HG03135 (cell line): ENCODE measurements around the gene SLC9A6.

ENCODE experiments used
- ATAC-seq: cut with Tn5 transposase; IDR thresholded peaks from one replicate; pipeline ENCODE4 v1.9.1; 2021; ENCODE audit warnings: mild to moderate bottlenecking, moderate library complexity; ENCODE audit not compliant: unreplicated experiment

SLC9A6 gene

GRCh38 chrX:135985157-135985972 is at the start of gene SLC9A6:
Gene SLC9A6 (plus strand): TSS chrX:135985435. CDS start chrX:135985659, 224 bp downstream.
- ATAC-seq: peak; percentile 86

GRCh38 chrX:135944486-135944885 is 40.7 kb upstream of the SLC9A6 start:
- no peak for ATAC-seq

DNA sequence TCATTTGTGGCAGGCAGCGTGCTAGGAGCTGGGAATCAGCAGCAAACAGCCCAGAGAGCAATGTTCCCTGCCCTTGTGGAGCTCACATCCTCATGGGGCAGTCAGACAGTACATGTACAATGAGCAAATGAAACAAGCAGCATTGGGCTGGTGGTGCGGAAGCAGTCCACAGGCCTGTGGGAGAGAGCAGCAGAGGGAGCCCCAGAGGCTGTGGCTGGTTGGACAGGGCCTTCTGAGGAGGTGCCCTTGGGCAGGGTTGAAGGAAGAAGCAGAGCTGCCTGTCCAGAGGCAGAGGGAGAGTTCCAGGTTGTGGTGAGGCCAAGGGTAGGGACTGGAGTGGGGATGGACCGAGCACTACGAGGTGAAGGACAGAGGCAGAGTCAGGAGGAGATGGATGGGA is 33.9 kb upstream of the SLC9A6 start:
- no peak for ATAC-seq

DNA sequence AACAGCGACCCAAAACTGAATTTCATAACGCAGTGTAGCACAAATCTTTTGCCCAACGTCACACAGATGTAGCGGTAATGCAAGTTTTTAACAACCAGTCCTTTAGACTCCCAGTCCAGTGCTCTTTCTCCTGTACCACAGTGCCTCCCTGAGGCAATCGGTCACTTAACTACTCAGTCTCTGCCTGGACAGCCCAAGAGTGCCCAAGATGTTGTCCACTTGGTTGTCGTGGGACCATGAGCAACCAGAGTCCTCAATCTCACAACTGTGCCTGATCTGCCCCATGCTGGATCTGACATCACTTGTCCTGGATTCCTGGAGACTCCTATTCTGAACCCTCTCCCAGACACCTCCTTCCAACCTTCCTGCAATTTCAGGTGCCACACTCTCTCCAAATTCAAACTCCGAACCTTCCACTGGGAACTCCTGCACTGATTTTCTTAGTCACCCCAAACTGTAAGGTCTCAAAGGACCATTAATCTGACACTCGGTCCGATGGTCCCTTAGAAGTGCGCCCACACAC is 12.1 kb upstream of the SLC9A6 start:
- no peak for ATAC-seq

DNA sequence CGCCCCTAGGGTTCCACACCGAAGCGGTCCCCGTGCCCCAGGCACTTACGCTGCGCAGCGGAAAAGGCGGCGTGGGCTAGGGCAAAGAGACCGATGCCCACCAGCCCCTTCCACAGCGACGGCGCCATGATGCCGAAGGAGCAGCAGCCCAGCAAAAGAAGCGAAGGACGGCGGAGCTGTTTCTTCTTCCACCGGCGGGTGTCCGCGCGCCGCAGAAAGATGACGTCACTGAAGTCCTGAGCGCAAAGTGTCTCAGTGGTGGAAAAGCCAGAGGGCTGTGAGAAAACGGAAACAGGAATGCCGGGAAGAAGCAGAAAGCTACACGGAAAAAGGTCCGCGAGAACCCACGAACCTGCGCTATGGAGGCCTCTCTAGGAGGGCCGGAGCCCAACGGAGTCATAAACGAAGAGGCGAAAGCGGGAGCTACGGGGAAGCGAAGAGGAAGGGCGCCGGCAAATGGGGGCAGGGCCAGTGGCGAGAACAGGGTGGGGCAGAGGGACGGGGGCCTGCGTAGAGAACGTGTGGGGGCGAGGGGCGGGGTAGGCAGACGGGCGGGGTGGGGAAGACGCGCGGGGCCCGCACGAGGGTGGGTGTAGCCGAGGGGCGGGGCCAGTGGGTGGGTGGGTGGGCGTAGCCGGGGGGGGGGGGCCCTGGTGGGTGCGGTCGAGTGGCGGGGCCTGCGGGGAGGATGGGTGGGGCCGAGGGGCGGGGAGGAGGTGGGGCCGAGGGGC is 11.5 kb upstream of the SLC9A6 start, which contains the start of gene MMGT1:
Gene MMGT1, minus strand, starts transcription at position 441 of the 731 bp plus-strand sequence. Its CDS starts 313 bp downstream, at position 128.
- peak; percentile 81 for ATAC-seq

DNA sequence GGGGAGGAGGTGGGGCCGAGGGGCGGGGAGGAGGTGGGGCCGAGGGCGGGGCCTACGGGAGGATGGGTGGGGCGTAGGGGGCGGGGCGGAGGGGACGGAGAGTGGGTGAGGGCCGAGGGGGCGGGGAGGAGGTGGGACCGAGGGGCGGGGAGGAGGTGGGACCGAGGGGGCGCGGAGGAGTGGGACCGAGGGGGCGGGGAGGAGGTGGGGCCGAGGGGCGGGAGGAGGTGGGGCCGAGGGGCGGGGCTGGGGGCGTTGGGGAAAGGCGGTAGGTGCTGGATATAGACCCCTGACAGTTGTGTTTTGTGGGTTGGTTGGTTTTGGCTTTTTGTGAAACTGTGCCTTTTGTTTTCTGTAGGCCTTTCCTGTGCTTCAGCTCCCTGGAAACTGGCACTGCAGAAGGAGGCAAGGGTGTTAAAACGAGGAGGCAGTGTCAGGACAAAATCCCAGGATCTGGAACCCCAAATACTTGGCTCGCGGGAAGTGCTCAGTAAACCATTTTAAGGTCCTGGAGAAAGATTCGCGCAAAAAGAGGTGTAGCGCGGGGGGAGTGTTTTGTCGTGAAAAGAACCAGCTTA is 10.9 kb upstream of the SLC9A6 start:
- no peak for ATAC-seq

DNA sequence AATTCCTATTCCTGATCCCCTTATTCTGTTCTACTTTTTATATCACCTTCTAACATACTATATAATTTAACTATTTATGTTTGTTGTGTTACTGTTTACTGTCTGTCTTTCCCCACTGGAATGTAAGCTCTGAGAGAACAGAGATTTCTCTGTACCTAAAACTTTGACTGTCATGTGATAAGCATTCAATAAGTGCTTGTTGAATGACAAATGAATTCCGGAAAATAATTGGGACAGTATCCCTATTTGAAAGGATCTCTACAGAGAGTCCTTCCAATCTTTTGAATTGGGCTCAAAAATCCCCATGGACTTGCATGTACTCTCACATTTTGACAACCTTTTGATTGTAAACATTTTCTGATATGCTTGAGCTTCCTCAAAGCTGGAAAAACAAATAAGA is 9.8 kb upstream of the SLC9A6 start:
- no peak for ATAC-seq

GRCh38 chrX:135977611-135978010 is 7.6 kb upstream of the SLC9A6 start:
- no peak for ATAC-seq

- ATAC-seq: no peak
These were observed 4.2 kb upstream of the SLC9A6 start for GRCh38 chrX:135981010-135981409.

- no peak for ATAC-seq
These were observed 3.6 kb upstream of the SLC9A6 start for GRCh38 chrX:135981668-135982067.

GRCh38 chrX:135982860-135983259 is 2.4 kb upstream of the SLC9A6 start:
- no peak for ATAC-seq

- no peak for ATAC-seq
These were observed 979 bp upstream of the SLC9A6 start for GRCh38 chrX:135984256-135984655.

DNA sequence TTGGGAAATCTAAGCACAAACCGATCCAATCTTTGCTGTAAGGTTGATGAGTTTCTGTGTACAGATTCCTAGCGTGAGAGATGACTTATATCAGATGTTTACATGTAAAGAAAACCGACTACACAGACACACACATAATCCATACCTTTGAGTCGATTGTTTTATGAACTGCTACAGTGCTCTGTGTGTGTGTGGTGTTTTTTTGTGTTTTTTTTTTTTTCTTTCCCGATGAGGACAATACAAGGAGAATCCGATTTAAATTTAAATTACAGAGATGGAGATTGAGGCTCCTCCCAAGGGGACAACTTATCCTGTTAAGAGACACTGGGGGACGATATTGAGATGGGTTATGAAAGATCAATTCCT is 461 bp upstream of the SLC9A6 start:
- ATAC-seq: peak; percentile 3

DNA sequence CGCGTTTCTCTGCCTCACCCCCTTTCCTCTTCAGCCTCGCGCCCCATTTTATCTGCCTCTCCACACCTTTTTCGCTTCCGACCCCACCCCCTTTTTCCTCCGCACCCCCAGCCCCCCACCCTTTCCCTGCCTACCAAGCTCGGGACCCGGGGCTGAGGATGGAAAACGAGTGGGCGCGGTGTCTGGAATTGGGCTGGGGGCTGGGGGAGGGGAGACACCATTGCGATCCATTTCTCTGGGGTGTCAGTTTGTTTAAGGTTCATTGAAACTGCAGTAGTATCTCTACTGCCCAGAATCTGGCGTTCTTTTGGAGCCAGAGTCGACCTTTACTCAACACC is 707 bp downstream of the SLC9A6 start:
- no peak for ATAC-seq

GRCh38 chrX:135988245-135988644 is 3.0 kb downstream of the SLC9A6 start:
- ATAC-seq: no peak

DNA sequence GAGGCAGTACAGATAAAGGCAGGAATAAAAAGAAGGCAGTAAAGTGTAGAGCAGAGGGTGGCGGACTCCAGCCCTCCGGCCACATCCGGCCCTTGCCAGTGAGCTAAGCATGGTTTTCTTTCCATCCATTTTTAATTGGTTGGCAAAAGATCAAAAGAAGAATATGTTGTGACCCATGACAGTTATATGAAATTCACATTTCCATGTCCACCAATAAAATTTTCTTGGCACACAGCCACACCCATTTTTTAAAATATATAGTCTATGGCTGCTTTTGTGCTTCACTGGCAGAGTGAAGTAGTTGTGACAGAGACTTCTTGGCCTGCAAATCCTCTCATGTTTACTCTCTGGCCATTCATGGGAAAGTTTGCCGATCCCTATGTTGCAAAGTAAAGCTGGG is 29.8 kb downstream of the SLC9A6 start:
- ATAC-seq: no peak

DNA sequence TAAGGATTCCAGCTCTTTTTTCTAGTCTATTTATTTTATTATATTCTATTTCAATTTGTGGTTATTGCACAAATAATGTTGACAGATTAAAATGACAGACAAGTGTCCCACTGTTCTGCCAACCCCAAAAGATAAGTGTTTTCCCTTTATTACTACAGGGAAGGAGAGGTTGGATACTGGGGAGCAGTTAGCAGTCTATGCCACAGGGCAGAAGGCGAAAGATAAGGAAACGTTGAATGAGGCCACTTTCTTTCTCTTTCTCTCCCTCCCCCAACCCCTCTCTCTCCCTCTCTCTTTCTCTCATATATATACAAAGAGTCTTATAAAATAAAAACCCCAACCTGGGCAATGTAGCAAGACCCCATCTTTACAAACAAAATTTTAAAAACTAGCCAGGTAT is 31.6 kb downstream of the SLC9A6 start:
- no peak for ATAC-seq

DNA sequence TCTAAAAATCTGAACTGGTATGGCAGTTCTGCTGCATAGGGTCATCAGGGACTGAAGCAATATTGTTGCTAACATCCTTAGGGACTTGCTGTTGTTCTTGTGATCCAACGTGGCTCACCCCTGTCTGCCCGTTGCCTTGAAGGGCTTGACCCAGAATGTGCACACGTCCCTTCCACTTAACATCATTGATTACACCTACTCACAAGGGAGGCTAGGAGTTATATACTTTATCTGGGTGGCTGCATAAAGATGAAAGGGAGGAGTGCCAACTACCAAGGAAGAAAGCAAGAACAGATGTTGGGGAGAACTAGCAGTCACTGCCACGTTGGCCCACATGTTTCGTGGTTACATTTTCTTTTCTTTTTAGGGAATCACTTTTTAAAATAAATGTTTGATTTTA is 34.0 kb downstream of the SLC9A6 start:
- ATAC-seq: no peak

DNA sequence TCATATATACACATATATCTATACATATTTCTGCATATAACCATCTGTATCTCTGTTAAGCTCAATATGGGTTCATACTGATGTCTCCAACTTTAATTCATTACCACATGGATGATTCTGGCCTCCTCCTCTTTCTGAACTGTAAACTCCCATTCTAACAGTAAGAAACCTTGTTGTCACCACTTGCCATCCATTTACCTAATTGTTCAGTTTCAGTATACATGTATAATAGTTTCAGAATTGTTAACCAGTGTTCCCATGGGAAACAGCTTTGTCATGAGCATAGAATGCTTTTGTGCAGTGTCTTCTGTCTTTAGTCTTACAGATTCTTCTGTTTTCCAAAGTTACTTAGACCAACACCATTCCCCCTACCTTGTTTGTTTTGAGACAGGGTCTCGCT is 35.9 kb downstream of the SLC9A6 start:
- ATAC-seq: peak; percentile 71

DNA sequence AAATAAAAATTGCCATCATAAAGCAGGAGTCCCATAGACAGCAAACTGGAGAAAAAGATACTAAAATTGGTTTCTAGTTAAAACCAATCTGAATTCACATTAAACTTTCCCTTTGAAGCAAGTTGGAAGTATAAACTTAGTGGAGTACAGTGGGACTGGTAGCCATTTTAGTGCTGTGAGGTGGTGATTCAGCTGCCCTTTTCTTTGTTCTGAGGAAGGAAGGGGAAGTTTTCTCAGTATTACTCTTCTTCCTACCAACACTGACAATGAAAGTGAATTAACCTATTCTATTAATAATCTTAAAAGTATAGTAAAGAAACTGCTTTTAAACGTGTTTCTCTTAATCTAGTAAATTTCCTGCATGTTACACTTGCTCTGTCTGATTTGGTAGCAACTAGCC is 36.7 kb downstream of the SLC9A6 start:
- no peak for ATAC-seq

DNA sequence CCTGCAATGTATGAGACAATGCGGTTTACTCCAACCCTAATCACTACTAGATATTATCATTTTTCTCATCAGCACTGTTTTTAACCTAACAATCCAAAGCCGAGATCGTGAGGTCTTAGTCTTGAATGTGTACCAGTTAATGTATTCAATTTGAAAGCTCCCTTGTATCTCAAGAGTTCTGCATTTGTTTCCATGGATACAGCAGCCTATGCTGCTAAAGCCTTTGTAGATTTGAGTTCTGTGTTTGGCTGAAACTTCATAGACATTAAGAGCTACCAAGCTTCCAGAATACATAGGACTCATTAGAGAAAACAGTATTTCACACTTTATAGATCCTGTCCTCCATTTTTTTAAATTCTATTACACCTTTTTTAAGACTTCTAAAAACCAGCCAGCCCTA is 39.9 kb downstream of the SLC9A6 start:
- no peak for ATAC-seq
